ENCODE data around the gene VPS4B. TPM values are rescaled to one million over a fixed set of nuclear protein-coding genes. Genes with fewer than 3 reads are reported as not detected.

The VPS4B gene
- total and polyA plus RNA-seq, 8 donors = 4.8 to 37.2 (median 26.5) TPM

DNA sequence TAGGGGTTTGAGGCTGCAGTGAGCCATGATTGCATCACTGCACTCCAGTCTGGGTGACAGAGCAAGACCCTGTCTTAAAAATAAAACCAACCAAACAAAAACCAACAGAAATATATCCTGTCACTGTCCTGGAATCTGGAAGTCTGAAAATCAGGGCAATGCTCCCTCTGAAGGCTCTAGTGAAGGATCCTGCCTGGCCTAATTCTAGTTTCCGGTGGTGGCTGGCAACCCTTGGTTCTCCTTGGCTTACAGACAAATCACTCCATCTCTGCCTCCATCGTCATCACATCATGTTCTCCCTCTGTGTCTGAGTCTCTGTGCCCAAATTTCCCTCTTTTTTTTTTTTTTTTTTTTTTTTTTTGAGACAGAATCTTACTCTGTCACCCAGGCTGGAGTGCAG is 15.9 kb upstream of the VPS4B start:
- ATAC-seq = no peak

DNA sequence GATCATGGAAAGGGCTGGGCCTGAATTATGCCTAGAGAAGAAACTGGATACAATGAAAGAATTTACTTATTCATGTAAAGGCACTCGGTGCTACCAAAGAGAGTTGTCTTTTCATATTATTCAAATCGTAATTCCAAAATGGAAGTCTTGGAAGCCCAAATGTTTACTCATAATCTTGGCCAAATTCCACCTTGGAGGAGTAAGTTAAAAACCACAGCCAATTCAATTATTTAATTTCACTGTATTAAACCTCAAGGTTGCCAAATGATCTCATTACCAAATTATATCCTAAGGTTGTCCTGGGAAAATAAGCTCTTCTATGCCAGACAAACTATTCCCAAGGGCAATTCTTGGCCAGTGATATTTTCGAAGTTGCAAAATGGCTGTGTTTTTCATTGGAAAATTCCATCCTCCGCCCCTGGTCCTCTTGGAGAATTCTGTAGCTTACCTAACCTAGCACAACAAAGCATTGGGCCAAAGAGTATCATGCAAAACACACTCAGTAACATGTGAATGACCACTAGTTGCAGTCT is 11.1 kb upstream of the VPS4B start:
- H3K4me3 ChIP-seq = no peak overlapping the region
- 43 to 59% methylated on average over 4 of the region's 4 CpGs for WGBS, 2 donors
- peak in 1 of 4 donors; percentile 43 for ATAC-seq

More for the DNA sequence above, 15.9 kb upstream of the VPS4B start:
- TF ChIP-seq CTCF (IDR thresholded peaks at IDR 0.05) = no peak
- no peak overlapping the region for H3K27ac ChIP-seq
- no peaks in the 10 kb centered on the region for H3K36me3 ChIP-seq
- no peaks in the 10 kb centered on the region for H3K27me3 ChIP-seq
- H3K9me3 ChIP-seq = no peaks in the 10 kb centered on the region
- H3K4me1 ChIP-seq = no peaks in the 10 kb centered on the region
- 79% methylated on average over 2 of the region's 2 CpGs for WGBS, 2 donors
- FAIRE-seq (no peak), DNase-seq (no peak)
- intact Hi-C loops (cut with DNase I) = no loop called here
- no peak overlapping the region for H3K4me3 ChIP-seq

DNA sequence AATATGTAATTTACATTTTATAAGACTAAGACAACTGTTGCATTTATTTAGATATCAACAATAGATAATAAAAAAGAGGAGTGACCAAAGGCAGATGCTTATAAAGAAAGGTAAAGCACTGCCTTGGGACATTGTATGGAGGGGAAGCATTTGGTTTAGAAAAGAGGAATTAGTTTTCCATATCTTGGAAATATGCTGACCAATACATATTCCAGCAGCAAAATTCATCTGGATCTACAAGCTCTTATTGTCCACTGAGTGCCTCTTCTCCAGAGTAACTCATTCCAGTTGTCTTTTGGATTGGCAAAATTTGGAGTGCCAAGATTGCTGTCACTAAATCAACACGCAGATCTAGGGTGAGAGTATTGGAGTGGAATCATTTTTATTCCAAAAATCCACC is 8.9 kb upstream of the VPS4B start:
- Histone ChIP-seq H3K36me3 (no peaks in the 10 kb centered on the region), H3K4me3 (no peak overlapping the region), H3K27ac (no peak overlapping the region), H3K27me3 (no peaks in the 10 kb centered on the region), H3K4me1 (no peaks in the 10 kb centered on the region), H3K9me3 (no peaks in the 10 kb centered on the region)
- DNase-seq (no peak), ATAC-seq (no peak), FAIRE-seq (no peak)
- no peak for TF ChIP-seq CTCF (IDR thresholded peaks at IDR 0.05)
- 36 to 44% methylated on average over 1 of the region's 1 CpG for WGBS, 2 donors
- intact Hi-C loops (cut with DNase I) = no loop called here

More for the DNA sequence above, 11.1 kb upstream of the VPS4B start:
- Histone ChIP-seq H3K4me1 (no peaks in the 10 kb centered on the region), H3K36me3 (no peaks in the 10 kb centered on the region), H3K9me3 (no peaks in the 10 kb centered on the region), H3K27me3 (no peaks in the 10 kb centered on the region), H3K27ac (no peak overlapping the region)
- FAIRE-seq = no peak
- TF ChIP-seq CTCF (IDR thresholded peaks at IDR 0.05) = no peak
- intact Hi-C loops (cut with DNase I) = no loop called here
- no peak for DNase-seq

GRCh38 chr18:63430526-63430925 is 8.2 kb upstream of the VPS4B start:
- intact Hi-C loops (cut with DNase I) = no loop called here
- WGBS, 2 donors = 35 to 44% methylated on average over 2 of the region's 2 CpGs
- Histone ChIP-seq H3K9me3 (no peaks in the 10 kb centered on the region), H3K27me3 (no peaks in the 10 kb centered on the region), H3K4me3 (no peak overlapping the region), H3K4me1 (no peaks in the 10 kb centered on the region), H3K36me3 (no peaks in the 10 kb centered on the region), H3K27ac (no peak overlapping the region)
- ATAC-seq (no peak), FAIRE-seq (no peak), DNase-seq (no peak)
- TF ChIP-seq CTCF (IDR thresholded peaks at IDR 0.05) = no peak

GRCh38 chr18:63427558-63427957 is 5.3 kb upstream of the VPS4B start:
- no peak for TF ChIP-seq CTCF (IDR thresholded peaks at IDR 0.05)
- no peaks in the 10 kb centered on the region for H3K27me3 ChIP-seq
- H3K4me3 ChIP-seq = no peak overlapping the region
- WGBS, 2 donors = 62 to 73% methylated on average over 4 of the region's 4 CpGs
- no peaks in the 10 kb centered on the region for H3K9me3 ChIP-seq
- H3K4me1 ChIP-seq = no peaks in the 10 kb centered on the region
- no peak overlapping the region for H3K27ac ChIP-seq
- ATAC-seq = peak in 1 of 4 donors; percentile 19
- FAIRE-seq = no peak
- intact Hi-C loops (cut with DNase I) = no loop called here
- no peak for DNase-seq
- H3K36me3 ChIP-seq = no peaks in the 10 kb centered on the region

Measured in pancreas (tissue), 10 donors.